ENCODE data around the gene PKN1.
"Not testable (repeated sequence)": the region's sequence is repeated elsewhere in the genome, so short reads cannot be mapped to it uniquely, and the experiment has no call there.

The PKN1 gene

GRCh38 chr19:14432791-14433553 lies at the start of gene PKN1:
PKN1 (plus strand) TSS chr19:14433306; CDS start chr19:14433522, 216 bp downstream.
- peak; percentile 52 for DNase-seq

- DNase-seq = peak; percentile 79
Observed at GRCh38 chr19:14383661-14384555, 49.2 kb upstream of the PKN1 start.

DNA sequence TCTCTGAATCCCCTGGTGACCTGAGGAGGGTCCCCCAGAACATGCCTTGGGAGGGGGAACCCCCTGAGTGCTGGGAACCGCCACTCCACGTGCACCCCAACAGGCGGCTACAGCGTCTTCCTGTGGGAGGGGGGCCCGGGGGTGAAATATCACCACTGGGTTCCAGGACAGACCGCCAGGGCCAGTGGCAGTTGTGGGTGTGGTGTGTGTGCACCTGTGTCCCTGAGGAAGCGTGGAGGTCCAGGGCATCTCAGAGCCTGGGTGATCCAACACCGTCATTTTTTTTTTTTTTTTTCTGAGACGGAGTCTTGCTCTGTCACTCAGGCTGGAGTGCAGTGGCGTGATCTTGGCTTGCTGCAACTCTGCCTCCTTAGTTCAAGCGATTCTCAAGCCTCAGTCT lies 47.6 kb upstream of the PKN1 start:
- DNase-seq = peak; percentile 60

GRCh38 chr19:14390548-14390947 lies 42.6 kb upstream of the PKN1 start:
- no peak for DNase-seq

- DNase-seq = no peak
Observed at GRCh38 chr19:14391156-14391821, 41.8 kb upstream of the PKN1 start.

GRCh38 chr19:14393329-14393728 lies 39.8 kb upstream of the PKN1 start:
- DNase-seq = no peak

GRCh38 chr19:14394167-14394566 lies 38.9 kb upstream of the PKN1 start:
- DNase-seq = no peak

DNA sequence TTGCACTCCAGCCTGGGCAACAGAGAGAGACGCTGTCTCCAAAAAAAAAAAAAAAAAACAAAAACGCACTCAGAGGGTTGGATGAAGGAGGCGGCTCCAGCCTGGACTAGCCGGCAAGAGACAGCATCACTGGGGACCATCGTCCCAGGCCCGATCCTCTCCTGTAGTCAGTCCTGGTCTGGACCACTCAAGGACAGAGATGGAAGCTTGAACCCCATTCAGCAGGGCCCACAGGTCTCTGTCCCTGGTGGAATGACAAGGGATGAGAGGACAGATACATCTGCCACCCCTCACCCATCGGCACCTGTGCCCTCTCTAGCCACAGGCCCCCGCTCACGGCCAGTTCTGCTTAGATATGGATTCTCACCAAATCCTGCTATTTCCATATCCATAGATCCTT lies 37.8 kb upstream of the PKN1 start:
- peak; percentile 51 for DNase-seq

GRCh38 chr19:14395710-14396336 lies 37.3 kb upstream of the PKN1 start:
- DNase-seq = peak; percentile 54

GRCh38 chr19:14396730-14397129 lies 36.4 kb upstream of the PKN1 start:
- not testable (repeated sequence) for DNase-seq

DNA sequence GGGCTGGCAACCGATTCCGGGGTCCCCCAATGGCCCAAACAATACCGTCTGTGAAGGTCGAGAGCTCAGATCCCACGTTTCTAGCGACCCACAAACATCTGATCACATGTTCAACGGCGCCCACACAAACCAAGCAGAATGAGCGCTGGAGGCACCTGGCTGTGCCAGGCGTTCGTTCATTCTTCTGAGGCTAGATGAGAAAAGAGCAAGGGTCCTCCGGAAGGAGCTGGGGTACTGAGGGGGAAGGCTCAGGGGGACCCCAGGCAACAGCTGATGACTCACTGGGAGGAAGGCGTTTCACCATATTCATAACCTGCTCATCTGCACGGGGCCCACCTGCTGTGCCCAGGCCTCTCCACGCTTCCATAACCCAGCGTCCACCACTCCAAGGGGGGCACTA lies 35.9 kb upstream of the PKN1 start:
- not testable (repeated sequence) for DNase-seq

- peak; percentile 40 for DNase-seq
Observed at GRCh38 chr19:14400951-14401431, 32.1 kb upstream of the PKN1 start.

DNA sequence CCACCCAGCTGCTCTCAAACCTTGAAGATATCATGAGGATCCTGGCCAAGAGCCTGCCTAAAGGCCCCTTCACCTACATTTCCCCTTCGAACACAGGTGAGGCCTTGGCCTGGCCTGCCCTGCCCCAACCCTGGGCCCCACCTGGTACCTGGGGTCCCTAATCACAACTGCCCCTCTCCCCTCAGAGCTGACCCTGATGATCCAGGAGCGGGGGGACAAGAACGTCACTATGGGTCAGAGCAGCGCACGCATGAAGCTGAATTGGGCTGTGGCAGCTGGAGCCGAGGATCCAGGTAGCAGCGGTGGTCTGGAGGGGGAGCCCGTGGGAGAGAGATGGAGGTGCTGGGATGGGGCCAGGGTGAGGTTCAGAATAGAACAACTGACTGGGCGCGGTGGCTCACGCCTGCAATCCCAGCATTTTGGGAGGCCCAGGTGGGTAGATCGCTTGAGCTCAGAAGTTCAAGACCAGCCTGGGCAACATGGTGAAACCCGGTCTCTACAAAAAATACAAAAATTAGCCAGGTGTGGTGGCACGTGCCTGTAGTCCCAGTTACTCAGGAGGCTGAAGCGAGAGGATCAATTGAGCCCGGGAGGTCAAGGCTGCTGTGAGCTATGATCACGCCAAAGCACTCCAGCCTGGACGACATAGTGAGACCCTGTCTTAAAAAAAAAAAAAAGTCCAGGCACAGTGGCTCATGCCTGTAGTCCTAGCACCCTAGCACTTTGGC lies 31.5 kb upstream of the PKN1 start:
- peak; percentile 40 for DNase-seq

GRCh38 chr19:14402332-14403144 lies 30.6 kb upstream of the PKN1 start:
- peak; percentile 76 for DNase-seq

GRCh38 chr19:14403145-14403930 lies 29.8 kb upstream of the PKN1 start:
- DNase-seq = peak; percentile 24

GRCh38 chr19:14404312-14404711 lies 28.8 kb upstream of the PKN1 start:
- peak; percentile 44 for DNase-seq

DNA sequence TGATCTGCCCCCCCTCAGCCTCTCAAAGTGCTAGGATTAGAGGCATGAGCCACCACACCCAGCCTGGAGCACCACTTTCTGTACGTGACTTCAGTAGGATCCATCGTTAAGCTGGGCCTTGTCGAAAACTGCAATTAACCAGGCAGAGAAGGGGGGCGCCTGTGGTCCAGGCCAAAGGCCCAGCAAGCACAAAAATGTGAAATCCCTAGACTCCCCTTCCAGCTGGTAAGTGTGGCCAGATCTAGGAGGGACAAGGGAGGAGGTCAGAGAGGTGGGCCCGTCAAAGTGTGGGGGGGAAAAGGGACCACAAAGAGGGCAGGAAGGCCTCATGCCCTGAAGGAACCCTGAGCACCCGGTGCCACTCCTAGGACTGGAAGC lies 27.7 kb upstream of the PKN1 start:
- DNase-seq = no peak

DNA sequence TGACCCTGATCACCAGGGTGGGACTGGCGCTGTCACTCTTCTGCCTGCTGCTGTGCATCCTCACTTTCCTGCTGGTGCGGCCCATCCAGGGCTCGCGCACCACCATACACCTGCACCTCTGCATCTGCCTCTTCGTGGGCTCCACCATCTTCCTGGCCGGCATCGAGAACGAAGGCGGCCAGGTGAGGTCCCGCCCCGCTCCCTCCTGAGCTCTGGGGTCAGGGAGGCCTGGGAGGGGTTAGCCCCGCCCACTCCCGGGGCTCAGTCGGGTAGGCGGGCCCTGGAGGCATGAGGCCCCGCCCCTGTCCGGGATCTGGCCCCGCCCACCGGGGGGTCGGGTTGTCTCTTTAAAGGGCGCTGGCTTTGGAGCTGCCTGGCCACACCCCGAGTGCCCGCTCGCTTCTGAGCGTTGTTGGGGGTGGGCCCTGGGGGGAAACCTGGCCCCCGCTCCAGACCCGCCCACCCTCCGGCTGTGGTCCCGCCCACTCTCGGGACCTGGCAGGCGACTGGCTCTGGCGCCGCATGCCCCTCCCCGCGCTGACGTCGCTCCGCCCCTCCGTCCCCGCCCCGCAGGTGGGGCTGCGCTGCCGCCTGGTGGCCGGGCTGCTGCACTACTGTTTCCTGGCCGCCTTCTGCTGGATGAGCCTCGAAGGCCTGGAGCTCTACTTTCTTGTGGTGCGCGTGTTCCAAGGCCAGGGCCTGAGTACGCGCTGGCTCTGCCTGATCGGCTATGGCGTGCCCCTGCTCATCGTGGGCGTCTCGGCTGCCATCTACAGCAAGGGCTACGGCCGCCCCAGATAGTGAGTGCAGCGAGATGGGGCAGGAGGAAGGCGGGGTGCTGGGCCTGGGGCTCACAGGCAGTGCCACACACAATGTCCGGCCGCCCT lies 27.1 kb upstream of the PKN1 start:
- DNase-seq = peak; percentile 90
